ENCODE data around the gene PPP1CA.

Gene PPP1CA

DNA sequence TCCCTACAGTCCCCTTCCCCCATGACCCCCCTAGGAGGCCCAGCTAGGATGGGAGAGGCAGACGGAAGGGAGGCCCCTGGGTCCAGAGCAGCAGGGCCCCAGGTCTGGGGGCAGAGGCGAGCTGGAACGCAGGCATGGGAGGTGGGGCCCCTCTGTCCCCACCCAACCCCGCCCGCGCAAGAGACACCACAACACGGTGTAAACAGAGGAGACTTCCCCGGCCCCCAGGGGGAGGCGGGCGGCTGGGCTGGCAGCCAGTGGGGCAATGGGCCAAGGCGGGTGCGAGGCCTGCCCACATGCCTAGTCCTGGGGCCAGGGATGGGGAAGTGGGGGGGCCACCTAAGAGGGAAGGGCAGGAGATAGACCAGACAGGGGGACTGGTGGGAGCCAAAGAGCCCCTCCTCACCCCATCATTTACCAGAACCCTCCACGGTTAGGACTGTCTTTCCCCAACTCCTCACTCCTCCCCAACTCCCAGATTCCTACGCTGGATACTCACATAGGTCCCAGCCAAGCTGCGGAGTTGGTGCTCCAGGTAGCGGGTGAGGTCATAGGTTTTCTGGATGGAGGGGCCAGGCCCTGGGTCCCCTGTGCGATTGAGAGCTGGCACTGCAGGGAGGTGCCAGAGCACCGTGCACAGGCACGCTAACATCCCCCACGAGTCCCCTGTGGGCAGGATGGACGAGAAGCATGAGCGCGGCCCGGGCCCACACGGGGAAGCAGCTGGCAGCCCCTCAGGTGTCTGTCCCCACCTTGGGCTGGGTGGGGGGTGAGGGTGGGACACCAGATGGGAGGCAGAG lies 34.5 kb downstream of the PPP1CA start:
- no peak for DNase-seq

DNA sequence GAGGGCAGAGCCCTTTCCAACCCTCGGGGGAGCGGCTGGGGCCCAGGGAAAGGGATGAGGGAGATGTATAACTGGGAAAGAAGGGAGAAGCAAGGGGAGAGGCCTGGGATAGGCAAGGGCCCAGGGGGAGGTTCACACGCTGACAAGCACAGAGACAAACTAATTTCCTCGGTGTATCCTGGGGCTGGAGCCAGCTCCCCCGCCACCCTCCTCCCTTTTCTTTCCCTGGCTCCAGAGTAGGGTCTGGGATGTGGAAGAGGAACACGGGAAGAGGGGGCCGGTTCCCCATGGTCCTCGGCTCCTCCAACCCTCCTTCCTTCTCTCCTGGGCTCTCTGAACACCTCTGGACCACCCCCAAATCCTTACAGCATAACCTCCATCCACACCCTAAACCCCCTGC lies 35.1 kb downstream of the PPP1CA start:
- no peak for DNase-seq

DNA sequence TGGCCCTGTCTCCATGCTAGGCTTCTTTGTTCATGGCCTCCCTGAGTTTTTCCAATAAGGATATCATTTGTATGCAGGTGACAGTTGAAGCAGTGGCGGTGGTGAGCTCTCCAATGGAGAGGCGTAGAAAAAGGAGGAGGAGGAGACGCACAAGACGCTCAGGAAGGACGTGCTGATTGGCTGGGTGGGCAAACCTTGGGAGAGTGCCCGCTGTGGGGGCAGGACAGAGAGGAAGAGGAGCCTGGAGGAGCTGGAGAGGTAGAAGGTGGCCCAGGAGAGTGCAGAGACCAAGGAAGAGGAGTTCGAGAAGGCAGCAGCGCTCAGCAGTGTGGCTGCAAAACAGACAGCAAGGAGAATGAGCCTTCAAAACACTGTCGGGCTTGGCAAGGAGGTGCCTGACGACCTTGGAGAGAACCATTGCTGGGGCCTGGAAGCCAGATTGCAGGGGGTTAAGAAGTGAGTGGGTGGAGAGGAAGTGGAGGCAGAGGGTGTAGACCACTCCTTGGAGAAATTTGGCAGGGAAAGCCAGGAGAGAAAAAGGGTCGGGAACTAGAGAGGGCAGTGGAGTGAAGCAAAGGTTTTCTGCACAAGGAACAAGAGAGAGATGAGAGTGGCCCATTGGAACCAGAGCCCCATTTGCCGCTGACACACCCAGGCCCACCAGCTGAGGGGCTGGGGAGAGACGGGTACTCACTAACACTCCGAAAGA lies 35.8 kb downstream of the PPP1CA start:
- no peak for DNase-seq

DNA sequence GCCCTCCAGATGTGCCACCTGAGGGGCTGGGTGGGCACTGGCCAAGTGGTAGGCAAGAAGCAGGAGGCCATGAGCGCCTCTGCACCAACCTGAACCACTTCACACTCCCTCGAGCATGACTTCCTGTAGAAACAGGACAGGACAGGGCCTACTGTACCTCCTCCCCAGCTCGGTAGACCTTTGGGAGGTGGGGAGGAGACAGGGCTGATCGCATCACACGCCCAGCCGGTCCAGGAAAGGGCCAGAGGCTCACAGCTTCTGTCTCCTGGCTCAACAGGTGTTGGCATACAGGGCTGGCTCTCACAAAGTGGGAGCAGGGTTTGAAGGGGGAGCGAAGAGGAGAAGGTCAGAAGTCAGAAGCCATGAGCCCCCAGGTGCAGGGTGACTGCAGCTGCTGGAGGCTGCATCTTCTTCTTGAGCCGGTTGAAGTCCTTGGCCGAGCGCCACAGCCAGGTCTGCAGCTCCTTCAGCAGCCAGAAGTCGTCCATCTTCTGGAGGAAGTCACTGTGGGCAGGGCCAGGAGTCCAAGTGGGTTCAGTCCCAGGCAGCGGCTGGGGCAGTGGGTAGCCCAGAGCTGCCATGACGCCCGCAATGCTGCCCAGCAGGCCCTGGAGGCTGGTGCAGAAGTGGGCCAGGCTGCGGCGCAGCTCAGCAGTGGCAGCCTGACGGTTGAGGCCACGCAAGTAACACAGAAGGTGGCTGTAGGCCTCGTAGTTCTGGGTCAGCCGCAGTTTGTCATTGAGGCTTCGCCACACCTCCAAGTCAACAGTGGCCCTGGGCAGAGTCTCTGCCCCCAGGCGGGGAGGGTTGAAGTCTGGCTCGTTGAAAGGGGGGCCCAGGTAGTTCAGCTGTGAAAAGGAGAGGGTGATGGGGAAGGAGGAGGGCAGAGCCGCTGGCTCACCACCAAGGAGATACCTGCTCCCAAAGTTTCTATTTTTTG lies 36.6 kb downstream of the PPP1CA start:
- DNase-seq = no peak

DNA sequence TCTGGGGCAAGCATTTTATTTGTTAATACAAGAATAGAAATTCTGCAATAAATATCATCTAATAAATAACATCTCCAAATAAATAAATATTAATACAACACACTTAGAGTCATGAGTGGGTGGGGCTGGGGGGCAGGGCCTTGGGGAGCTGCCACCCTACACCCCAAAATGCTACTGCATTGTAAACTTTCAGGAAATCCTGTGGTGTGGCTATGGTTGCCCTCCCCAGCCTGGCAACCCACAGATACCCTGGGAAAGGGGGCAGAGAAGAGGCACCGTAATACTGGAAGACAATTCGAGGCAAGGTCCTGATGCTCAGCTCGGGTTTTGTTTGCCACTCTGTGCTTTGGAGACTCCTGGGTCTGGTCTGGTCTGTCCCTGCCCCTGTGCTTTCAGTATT lies 37.5 kb downstream of the PPP1CA start:
- no peak for DNase-seq

DNA sequence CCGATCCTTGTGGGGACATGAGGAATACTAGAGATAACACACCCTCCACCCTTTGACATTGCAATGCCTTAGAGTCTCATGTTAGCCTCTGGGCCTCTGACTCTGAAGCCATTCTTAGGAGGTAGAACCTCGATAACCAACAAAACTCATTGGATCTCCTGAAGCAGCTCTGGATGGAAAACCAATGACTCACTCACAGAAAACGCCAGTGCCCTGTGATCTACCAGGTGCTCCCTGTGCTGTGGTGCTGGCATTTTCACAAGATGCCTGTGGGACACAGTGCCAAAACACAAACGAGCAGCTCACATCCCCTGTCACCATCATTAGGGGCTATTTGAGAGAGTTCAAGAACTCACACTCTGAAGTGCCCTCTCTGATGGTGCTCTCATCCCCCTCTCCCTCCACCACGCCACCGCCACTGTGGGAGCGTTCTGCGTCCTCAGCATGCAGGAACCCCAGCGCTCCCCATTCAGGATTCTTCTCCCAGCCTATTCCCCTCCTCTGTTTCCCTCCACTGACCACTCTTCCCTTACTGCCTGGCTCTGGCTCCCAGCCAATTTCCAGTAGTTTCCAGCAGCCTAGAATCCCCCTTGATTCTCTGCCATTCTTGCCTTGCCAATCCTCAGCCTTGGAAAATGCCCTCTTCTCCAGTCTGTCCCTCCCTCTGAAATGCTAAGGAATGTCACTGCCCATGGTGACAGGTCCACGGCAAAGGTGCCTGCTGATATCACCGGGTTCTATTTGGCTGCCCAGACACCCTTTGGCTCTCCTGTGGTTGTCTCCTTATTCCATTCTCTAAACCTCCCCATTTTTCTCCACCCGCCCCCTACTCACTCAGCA lies 43.6 kb downstream of the PPP1CA start:
- DNase-seq = no peak

DNA sequence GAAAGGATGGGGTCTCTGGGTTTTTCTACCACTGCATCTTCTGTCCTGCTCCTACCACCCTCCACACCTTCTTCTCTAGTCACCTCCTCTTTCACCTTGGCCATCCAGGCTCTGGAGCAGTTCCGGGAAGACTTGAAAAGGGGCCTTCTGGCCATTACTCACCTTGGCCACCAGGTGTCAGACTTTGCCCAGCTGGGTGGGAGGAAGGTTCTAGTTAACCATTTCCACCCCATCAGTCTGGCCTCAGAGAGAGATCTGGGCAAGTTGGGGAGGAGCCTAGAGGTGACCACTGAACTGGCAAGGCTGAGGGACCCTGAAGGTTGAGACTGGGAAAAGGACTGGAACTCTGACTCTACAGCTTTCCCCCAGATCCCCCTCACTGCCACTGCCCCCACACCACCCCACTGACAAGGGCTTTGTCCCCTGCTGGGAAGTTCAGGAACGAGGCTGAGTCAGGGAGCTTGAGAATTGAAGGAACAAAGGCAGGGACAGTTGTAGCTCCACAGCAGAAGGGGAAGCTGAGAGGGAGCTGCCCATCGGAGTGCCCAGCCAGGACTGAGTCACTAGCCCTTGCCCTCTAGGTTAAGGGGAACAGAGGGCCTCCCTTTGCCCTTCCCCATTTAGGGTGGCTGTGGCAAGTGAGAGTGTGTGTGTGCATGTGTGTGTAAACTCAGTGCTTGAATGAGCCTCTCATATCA lies 44.6 kb downstream of the PPP1CA start:
- peak; percentile 77 for DNase-seq

DNA sequence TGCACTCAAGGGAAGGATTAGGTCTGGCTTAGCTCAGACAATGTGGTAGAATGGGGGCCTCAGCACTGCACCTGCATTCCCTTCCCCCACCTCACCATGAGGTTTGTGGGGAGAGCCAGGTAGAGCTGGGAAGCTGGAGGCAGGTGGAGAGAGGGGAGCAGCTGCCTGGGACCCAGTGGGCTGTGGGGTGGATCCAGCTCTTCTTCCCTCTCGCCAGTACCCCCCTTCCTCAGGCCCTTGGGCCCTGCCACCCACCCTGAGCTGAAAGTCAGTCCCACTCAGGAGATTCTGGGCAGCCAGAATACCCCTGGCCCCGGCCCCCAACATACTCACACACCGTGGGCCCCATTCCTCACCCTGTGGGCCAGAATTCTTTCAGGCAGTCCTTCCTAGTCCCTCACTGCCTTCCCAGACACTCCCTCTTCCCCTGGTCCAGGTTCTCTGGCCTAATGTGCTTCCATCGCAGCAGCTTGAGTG lies 45.2 kb downstream of the PPP1CA start:
- no peak for DNase-seq

DNA sequence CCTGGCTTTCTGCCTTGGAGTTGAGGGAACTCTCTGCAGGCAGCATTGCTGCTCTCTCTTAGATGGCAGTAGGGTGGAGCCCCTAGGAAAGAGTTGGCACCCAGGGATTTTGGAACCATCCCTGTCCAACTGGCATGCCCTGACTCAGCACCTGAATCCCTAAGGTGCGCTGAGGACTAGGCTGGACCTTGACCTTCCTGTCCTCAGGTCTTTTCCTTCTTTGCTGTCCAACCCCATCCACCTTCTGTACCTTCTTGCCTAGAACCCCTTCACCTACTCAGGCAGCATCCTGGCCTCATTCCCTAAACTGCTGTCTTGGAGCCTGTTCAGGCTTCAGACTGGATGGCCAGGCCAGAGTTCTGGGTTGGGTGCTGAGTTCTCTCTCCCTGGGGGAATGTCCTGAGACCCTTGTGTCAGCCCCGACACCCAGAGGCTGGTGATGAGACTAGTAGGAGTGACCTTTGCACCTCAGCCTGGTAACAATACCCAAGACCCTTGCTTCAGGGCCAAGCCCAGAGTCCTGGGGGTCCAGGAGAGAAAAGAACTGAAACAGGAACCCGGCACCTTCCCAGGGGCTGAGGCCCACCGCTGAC lies 45.8 kb downstream of the PPP1CA start:
- no peak for DNase-seq

DNA sequence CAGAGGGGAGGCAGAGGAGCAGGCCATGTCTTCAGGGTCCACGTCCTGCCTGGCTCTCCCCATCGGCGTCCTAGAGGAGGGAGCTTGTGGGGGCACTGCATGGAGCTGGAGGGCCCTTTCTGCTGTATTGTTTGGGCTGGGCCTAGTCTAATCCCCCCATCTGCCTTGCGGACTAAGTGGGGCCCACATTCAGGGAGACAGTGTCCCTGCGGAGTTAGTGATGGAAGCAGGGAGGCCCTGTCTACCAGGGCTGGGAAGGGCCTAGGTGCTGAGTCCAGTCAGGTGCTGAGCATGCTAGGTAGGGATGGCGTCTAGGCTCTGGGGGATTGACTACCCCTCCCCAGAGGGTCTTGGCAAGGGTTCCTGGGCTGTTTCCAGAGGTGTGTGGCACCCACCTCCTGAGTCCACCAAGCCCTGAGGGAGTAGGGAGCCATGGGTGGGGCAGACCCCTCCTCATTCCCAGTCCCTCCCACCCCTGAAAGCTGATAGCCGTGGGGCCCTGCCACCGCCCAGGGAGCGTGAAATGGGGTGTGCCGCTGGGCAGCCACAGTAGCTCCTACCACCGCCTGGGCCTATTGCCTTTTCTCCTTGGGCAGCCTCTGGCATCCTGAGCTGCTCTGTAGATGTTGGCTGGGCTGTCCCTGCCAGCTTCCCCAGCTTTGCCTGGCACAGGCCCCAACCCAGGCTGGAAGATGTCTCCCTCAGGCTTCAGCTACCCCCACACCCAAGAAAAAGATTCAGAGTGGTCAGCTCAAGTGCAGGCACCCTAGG lies 46.5 kb downstream of the PPP1CA start:
- DNase-seq = no peak

DNA sequence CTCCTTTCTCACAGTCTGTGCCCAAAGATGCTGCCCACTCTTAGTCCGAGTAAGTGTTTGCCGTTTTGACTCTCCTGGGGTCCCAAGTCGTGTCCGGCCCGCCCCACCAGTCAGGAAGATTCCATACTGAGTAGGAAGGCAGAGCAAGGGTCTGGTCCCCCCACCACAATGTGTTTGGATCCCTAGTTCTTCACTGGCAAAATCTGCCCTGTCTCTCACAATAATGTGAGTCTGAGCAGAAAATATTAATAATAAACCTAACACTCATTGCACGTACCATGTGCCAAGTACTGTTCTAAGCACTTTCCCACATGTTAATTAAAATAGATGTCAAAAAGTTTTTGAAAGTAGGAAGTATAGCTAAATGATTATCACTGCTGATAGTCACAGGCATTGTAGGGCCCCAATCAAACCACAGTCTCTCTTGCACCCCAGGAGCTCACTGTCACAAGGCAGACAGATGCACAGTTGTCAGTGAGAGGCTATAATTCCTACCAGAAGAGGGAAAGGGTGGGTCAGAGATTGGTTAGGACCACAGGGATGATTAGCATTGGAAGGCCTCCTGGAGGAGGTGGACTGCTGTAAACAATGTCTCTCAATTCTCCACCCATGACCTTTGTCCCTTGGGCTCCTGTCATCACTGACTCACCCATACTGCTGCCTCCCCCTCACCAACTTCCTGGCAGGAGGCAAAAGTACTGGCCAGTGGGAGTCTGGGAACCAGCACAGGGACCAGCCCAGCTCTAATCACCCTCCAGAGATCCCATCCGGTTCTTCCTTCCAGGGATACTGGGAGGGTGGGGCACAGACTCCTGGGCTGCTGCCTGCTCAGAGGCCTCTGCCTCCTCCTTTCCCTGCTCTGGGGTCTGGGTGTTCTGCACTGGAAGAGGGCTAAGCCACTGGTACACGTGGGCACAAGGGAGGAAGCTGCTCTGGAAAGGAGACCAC lies 47.3 kb downstream of the PPP1CA start:
- DNase-seq = no peak

DNA sequence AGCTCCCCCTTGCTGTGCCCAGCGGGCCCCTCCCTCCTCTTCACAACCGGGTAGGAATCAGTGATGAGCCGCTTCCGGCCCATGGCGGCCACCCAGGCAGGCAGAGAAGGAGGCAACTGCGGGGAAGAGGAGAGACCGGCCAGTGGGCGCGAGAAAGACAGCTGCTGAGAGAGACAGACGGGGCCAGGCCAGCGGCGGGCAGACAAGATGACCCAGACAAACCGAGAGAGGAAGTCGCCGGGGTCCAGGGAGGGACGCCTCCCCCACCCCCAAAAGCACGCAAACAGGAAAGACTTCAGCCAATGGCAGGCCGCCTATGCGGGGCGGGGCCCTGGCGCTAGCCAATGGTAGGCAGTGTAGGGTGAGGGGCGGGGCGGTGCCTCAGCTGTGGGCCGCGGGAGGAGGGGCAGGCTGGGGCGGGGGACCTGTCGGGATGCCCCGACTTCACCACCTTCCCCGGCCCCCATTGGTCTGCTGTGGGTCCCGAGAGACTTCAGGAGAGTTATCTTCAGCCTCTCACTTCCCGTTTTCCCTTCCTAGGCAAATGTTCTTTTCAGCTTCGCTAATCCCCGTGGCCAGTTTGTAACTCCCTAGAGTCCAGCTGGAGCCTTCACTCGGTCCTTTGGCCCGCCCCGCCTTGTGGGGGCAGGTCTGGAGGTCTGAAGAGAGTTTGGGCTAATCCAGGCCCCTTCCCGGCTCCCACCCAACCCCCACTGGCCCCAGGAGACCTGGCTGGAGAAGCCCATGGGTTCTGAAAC lies 48.2 kb downstream of the PPP1CA start, which contains the start of gene POLD4:
Gene POLD4, minus strand, starts transcription at position 230 of the 758 bp plus-strand sequence. Its CDS starts 147 bp downstream, at position 83.
- peak; percentile 96 for DNase-seq

DNA sequence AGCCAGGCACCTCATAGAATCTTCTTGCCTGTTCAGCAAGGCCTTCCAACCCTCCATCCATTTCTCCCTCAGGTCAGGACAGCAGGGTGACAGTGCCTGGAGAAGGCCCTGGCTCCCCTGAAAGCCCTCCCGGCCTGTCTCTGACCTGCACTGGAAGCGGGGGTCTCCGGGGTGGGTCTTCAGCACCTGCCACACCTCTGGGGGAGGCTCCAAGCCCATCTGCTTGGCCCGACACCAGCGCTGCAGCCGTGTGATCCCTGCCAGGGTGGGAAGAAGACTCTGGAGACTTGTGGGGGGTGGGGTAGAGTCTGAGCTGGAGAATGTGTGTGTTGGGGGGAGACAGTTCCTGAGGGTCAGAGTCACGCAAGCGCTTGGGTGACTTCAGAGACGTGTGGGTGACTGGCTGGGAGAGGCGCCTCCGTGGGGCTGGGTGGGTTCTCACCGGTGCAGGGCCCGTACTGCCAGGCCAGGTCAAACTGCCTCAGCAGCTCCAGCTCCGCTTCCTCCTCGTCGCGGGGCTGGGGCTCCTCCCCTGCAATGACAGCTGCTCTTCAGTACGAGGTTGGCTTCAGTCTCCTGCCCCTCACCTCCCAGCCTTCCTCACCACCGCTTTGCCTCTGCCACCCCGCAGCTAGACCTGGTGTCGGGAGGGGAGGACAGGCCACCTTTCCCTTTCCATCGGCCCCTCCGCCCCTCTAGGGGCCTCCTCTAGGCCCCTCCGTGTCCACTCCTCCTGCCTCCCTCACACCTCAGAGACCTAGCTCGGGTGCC lies 48.9 kb downstream of the PPP1CA start:
- DNase-seq = peak; percentile 73

DNA sequence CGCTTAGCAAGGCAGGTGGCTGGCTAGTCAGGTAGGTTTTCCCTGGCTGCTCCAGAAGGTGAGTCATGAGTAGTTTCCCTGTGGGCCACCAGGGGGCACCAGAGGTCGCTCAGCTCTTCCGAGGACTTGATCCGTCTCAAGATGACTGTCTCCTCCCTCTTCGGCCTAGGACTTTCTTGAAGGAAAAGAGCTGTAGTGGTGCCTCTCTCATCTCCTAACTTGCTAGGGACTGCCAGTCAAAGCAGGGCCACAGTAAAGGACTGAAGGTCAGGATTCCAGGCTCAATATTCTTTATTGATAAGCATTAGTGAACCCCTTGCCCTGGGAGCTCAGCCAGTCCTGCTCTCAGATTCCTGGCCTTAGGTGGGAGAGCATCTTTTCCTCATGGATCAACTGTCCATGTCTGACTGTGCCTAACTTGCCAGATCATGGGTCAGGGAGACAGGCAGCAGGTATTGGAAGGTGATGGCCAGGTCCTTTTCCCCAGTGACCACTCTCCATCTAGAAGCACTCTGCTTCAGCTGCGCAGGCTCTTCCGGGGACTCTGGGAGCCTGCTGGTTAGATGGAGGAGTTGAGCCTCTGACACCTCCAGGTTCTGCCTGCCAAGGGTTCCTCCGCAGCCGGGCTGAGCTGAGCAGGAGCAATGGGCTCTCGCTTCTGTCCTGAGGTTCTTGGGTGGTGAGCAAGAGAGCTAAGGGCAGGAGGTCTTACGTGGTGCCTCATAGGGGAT lies 50.2 kb downstream of the PPP1CA start:
- peak; percentile 67 for DNase-seq

DNA sequence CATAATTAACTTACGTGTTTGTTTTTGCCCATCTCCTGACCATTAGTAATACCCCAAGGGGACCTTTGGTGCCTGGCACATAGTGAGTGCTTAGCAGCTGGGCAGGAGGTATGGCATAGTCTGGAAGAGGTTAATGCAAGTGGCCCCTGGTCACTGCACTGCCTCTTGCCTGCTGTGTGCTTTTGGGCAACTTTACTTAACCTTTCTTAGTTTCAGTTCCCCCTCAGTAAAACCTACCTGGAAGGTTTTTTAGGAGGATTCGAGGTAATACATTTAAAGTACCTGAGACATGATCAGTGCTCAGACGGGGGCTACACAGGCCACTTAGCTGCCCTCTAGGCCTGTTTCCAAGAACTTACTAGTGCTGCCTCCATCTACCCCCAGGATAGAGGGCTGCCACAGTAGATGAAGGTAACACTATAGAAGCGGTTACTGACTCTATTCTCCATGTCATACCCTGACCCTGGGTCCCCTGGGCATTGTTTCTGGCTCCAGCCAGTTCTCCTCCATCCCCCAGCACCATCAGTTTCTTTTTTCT lies 51.7 kb downstream of the PPP1CA start:
- no peak for DNase-seq

DNA sequence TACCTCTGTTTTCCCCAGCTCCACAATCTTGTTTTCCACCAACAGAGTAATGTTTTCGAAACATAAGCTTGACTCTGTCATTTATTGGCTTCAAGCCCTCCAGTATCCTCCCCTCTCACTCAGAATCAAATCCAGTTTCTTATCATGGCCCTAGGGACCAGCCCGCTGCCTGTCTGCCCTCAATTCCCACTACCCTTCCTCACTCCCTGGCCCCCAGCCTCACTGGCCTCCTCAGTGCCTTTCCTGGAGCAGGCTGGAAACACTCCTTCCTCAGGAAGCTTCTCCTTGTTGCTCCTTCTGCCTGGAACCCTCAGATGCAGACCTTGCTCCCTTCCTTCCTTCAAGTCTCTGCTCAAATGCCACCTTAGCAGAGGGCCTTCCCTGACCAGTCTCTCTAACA lies 52.2 kb downstream of the PPP1CA start:
- DNase-seq = no peak
